ENCODE measurements around the gene LRBA. TPM values are rescaled to one million over a fixed set of nuclear protein-coding genes. Genes with fewer than 3 reads are reported as not detected.
"Not testable (repeated sequence)": the region's sequence is repeated elsewhere in the genome, so short reads cannot be mapped to it uniquely, and the experiment has no call there.

LRBA gene
- total RNA-seq, 8 experiments from 2014 or later, result 15.9 to 71.4 (median 24.7) TPM

- 14 to 100% (median 53%) methylated on average over 2 to 7 of the region's 8 CpGs; no CpG with 5 or more reads in 1 of the 10 experiments for whole genome bisulfite sequencing, 10 experiments
- in situ Hi-C loops (cut with MboI; ENCODE audit: low pct_unique_long_range_greater_than_20kb in 2 of 9, low sequenced_read_pairs in 9 of 9, unreplicated experiment in 9 of 9), result no loop called here
- Histone ChIP-seq H3K4me1 (replicated peaks in 1 of 2) (peaks cover 0 to 12% of the 10 kb centered on the region in 2 donors), H3K4me3 (peak overlapping the region; percentile 7 to 93 (median 73)), H3K27ac (no peak overlapping the region)
- ATAC-seq (replicated peaks in 6 of 8), result no peak
Measured at GRCh38 chr4:151012820-151013219, 2.3 kb downstream of the LRBA start.

GRCh38 chr4:151012376-151012775 lies 2.7 kb downstream of the LRBA start:
- in situ Hi-C loops (cut with MboI; ENCODE audit: low pct_unique_long_range_greater_than_20kb in 2 of 9, low sequenced_read_pairs in 9 of 9, unreplicated experiment in 9 of 9), result no loop called here
- no peak for ATAC-seq (replicated peaks in 6 of 8)
- WGBS, 10 experiments, result 0 to 100% (median 50%) methylated on average over 1 to 2 of the region's 2 CpGs; no CpG with 5 or more reads in 1 of the 10 experiments
- Histone ChIP-seq H3K4me3 (no peak overlapping the region), H3K27ac (no peak overlapping the region), H3K4me1 (replicated peaks in 1 of 2) (peaks cover 0 to 12% of the 10 kb centered on the region in 2 donors)

- Histone ChIP-seq H3K27ac (no peak overlapping the region), H3K4me1 (replicated peaks in 1 of 2) (no peaks in the 10 kb centered on the region), H3K4me3 (no peak overlapping the region)
- in situ Hi-C loops (cut with MboI; ENCODE audit: low pct_unique_long_range_greater_than_20kb in 2 of 9, low sequenced_read_pairs in 9 of 9, unreplicated experiment in 9 of 9), result no loop called here
- WGBS, 10 experiments, result 53 to 100% (median 98%) methylated on average over 1 to 5 of the region's 5 CpGs; no CpG with 5 or more reads in 2 of the 10 experiments
- ATAC-seq (replicated peaks in 6 of 8), result peak in 2 of 8 experiments; percentile 40 to 43
Measured at GRCh38 chr4:151004222-151004621, 10.9 kb downstream of the LRBA start.

- Histone ChIP-seq H3K4me1 (replicated peaks in 1 of 2) (no peaks in the 10 kb centered on the region), H3K27ac (no peak overlapping the region), H3K4me3 (no peak overlapping the region)
- no peak for ATAC-seq (replicated peaks in 6 of 8)
- 60 to 100% (median 100%) methylated on average over 1 to 4 of the region's 7 CpGs; no CpG with 5 or more reads in 3 of the 10 experiments for WGBS, 10 experiments
- in situ Hi-C loops (cut with MboI; ENCODE audit: low pct_unique_long_range_greater_than_20kb in 2 of 9, low sequenced_read_pairs in 9 of 9, unreplicated experiment in 9 of 9), result no loop called here
Measured at GRCh38 chr4:151000747-151001429, 14.2 kb downstream of the LRBA start.

- Histone ChIP-seq H3K4me1 (replicated peaks in 1 of 2) (no peaks in the 10 kb centered on the region), H3K27ac (no peak overlapping the region), H3K4me3 (no peak overlapping the region)
- WGBS, 10 experiments, result 45 to 100% (median 100%) methylated on average over 1 of the region's 1 CpG; no CpG with 5 or more reads in 1 of the 10 experiments
- in situ Hi-C loops (cut with MboI; ENCODE audit: low pct_unique_long_range_greater_than_20kb in 2 of 9, low sequenced_read_pairs in 9 of 9, unreplicated experiment in 9 of 9), result no loop called here
- no peak for ATAC-seq (replicated peaks in 6 of 8)
Measured at GRCh38 chr4:150999086-150999485, 16.0 kb downstream of the LRBA start.

GRCh38 chr4:150997141-150997540 lies 17.9 kb downstream of the LRBA start:
- H3K4me3 ChIP-seq, result no peak overlapping the region
- no peak overlapping the region for H3K27ac ChIP-seq
- H3K4me1 ChIP-seq (replicated peaks in 1 of 2), result no peaks in the 10 kb centered on the region
- in situ Hi-C loops (cut with MboI; ENCODE audit: low pct_unique_long_range_greater_than_20kb in 2 of 9, low sequenced_read_pairs in 9 of 9, unreplicated experiment in 9 of 9), result no loop called here
- no peak for ATAC-seq (replicated peaks in 6 of 8)

GRCh38 chr4:150994721-150995120 lies 20.4 kb downstream of the LRBA start:
- in situ Hi-C loops (cut with MboI; ENCODE audit: low pct_unique_long_range_greater_than_20kb in 2 of 9, low sequenced_read_pairs in 9 of 9, unreplicated experiment in 9 of 9), result no loop called here
- H3K4me3 ChIP-seq, result no peak overlapping the region
- peak in 1 of 8 experiments; percentile 44 for ATAC-seq (replicated peaks in 6 of 8)
- WGBS, 10 experiments, result 78 to 100% (median 90%) methylated on average over 1 to 2 of the region's 2 CpGs; no CpG with 5 or more reads in 6 of the 10 experiments
- no peaks in the 10 kb centered on the region for H3K4me1 ChIP-seq (replicated peaks in 1 of 2)
- no peak overlapping the region for H3K27ac ChIP-seq

GRCh38 chr4:150993577-150993976 lies 21.5 kb downstream of the LRBA start:
- H3K4me1 ChIP-seq (replicated peaks in 1 of 2); H3K4me3 ChIP-seq; in situ Hi-C loops (cut with MboI; ENCODE audit: low pct_unique_long_range_greater_than_20kb in 2 of 9, low sequenced_read_pairs in 9 of 9, unreplicated experiment in 9 of 9); ATAC-seq (replicated peaks in 6 of 8); H3K27ac ChIP-seq: not testable (repeated sequence)
- WGBS, 10 experiments, result 70 to 100% (median 100%) methylated on average over 1 to 3 of the region's 3 CpGs; no CpG with 5 or more reads in 5 of the 10 experiments

GRCh38 chr4:150990993-150991392 lies 24.1 kb downstream of the LRBA start:
- WGBS, 10 experiments, result 87 to 100% (median 100%) methylated on average over 1 to 2 of the region's 2 CpGs; no CpG with 5 or more reads in 2 of the 10 experiments
- H3K27ac ChIP-seq, result no peak overlapping the region
- in situ Hi-C loops (cut with MboI; ENCODE audit: low pct_unique_long_range_greater_than_20kb in 2 of 9, low sequenced_read_pairs in 9 of 9, unreplicated experiment in 9 of 9), result no loop called here
- H3K4me3 ChIP-seq, result no peak overlapping the region
- ATAC-seq (replicated peaks in 6 of 8), result no peak
- H3K4me1 ChIP-seq (replicated peaks in 1 of 2), result no peaks in the 10 kb centered on the region

- H3K4me3 ChIP-seq, result no peak overlapping the region
- in situ Hi-C loops (cut with MboI; ENCODE audit: low pct_unique_long_range_greater_than_20kb in 2 of 9, low sequenced_read_pairs in 9 of 9, unreplicated experiment in 9 of 9), result no loop called here
- ATAC-seq (replicated peaks in 6 of 8), result peak in 1 of 8 experiments; percentile 90
- WGBS, 10 experiments, result 25 to 100% (median 98%) methylated on average over 1 to 3 of the region's 3 CpGs; no CpG with 5 or more reads in 2 of the 10 experiments
- H3K27ac ChIP-seq, result no peak overlapping the region
- no peaks in the 10 kb centered on the region for H3K4me1 ChIP-seq (replicated peaks in 1 of 2)
Measured at GRCh38 chr4:150990250-150990649, 24.8 kb downstream of the LRBA start.

- Histone ChIP-seq H3K4me3 (no peak overlapping the region), H3K27ac (no peak overlapping the region), H3K4me1 (replicated peaks in 1 of 2) (no peaks in the 10 kb centered on the region)
- ATAC-seq (replicated peaks in 6 of 8), result no peak
- in situ Hi-C loops (cut with MboI; ENCODE audit: low pct_unique_long_range_greater_than_20kb in 2 of 9, low sequenced_read_pairs in 9 of 9, unreplicated experiment in 9 of 9), result no loop called here
- WGBS, 10 experiments, result 80 to 100% (median 95%) methylated on average over 1 to 2 of the region's 2 CpGs
Measured at GRCh38 chr4:150988238-150988637, 26.8 kb downstream of the LRBA start.

- Histone ChIP-seq H3K4me3 (no peak overlapping the region), H3K4me1 (replicated peaks in 1 of 2) (no peaks in the 10 kb centered on the region), H3K27ac (no peak overlapping the region)
- in situ Hi-C loops (cut with MboI; ENCODE audit: low pct_unique_long_range_greater_than_20kb in 2 of 9, low sequenced_read_pairs in 9 of 9, unreplicated experiment in 9 of 9), result no loop called here
- 100% methylated on average over 1 of the region's 3 CpGs; no CpG with 5 or more reads in 7 of the 10 experiments for WGBS, 10 experiments
- ATAC-seq (replicated peaks in 6 of 8), result no peak
Measured at GRCh38 chr4:150987204-150987603, 27.9 kb downstream of the LRBA start.

GRCh38 chr4:150986085-150986484 lies 29.0 kb downstream of the LRBA start:
- ATAC-seq (replicated peaks in 6 of 8), result no peak
- in situ Hi-C loops (cut with MboI; ENCODE audit: low pct_unique_long_range_greater_than_20kb in 2 of 9, low sequenced_read_pairs in 9 of 9, unreplicated experiment in 9 of 9), result no loop called here
- WGBS, 10 experiments, result 63 to 100% (median 88%) methylated on average over 1 to 3 of the region's 4 CpGs; no CpG with 5 or more reads in 6 of the 10 experiments

GRCh38 chr4:150983851-150984250 lies 31.2 kb downstream of the LRBA start:
- 95 to 100% (median 100%) methylated on average over 1 to 3 of the region's 3 CpGs; no CpG with 5 or more reads in 4 of the 10 experiments for WGBS, 10 experiments
- no peak for ATAC-seq (replicated peaks in 6 of 8)

More at GRCh38 chr4:150986085-150986484, 29.0 kb downstream of the LRBA start:
- H3K4me1 ChIP-seq (replicated peaks in 1 of 2), result no peaks in the 10 kb centered on the region
- H3K27ac ChIP-seq, result no peak overlapping the region
- H3K4me3 ChIP-seq, result no peak overlapping the region

More at GRCh38 chr4:150983851-150984250, 31.2 kb downstream of the LRBA start:
- in situ Hi-C loops (cut with MboI; ENCODE audit: low pct_unique_long_range_greater_than_20kb in 2 of 9, low sequenced_read_pairs in 9 of 9, unreplicated experiment in 9 of 9), result no loop called here
- H3K4me1 ChIP-seq (replicated peaks in 1 of 2), result no peaks in the 10 kb centered on the region
- H3K27ac ChIP-seq, result no peak overlapping the region
- H3K4me3 ChIP-seq, result no peak overlapping the region
